SK-N-SH (cell line): ENCODE data around the gene IQUB. TPM values are rescaled to one million over a fixed set of nuclear protein-coding genes. Genes with fewer than 3 reads are reported as not detected.

Experiments used
- CTCF ChIA-PET: fragments of 300-600, 350-600 bp; formaldehyde crosslinking; extraction: SDS; loops from one replicate; lab custom pipeline; 2021; lab: Yijun Ruan, JAX
- POLR2A ChIA-PET: fragments of 350-600 bp; sonication (Branson Sonifier 250); formaldehyde crosslinking; extraction: SDS; loops from one replicate; lab custom pipeline; 2020; ENCODE audit warnings: antibody characterized with exemption, inconsistent platforms; lab: Yijun Ruan, JAX
- DNase-seq: peaks from one replicate; pipeline ENCODE4 v3.0.0; 2012
- H2AFZ ChIP-seq: fragments of 200-600 bp; sonication (generic); 2 replicates; pipeline ENCODE4 v1.8.1; 2016; ENCODE audit warnings: antibody characterized with exemption, mild to moderate bottlenecking, low read depth
- H3F3A ChIP-seq: fragments of 200-600 bp; sonication (generic); replicated peaks from 2 replicates; pipeline ENCODE3; 2016; ENCODE audit warnings: antibody characterized with exemption, mild to moderate bottlenecking; ENCODE audit not compliant: insufficient read depth
- H3K27ac ChIP-seq, 2 experiments: fragments of 200-500 bp in 1 of 2; fragments of 200-600 bp in 1 of 2; sonication (Bioruptor generic) in 1 of 2; sonication (generic), shearing (Covaris generic) in 1 of 2; 2 replicates each; pipeline versions ENCODE4 v1.5.1 to v1.6.1; 2014 to 2016; ENCODE audit warnings: low read depth in 2 of 2, inconsistent platforms in 1 of 2, low read length in 1 of 2, mild to moderate bottlenecking in 1 of 2, mixed read lengths in 1 of 2
- H3K27me3 ChIP-seq: fragments of 200-600 bp; sonication (generic), shearing (Covaris generic); 2 replicates; pipeline ENCODE4 v1.6.1; 2016; ENCODE audit warnings: mixed run types; ENCODE audit not compliant: insufficient read depth
- H3K36me3 ChIP-seq, 2 experiments: fragments of 200-500 bp in 1 of 2; fragments of 200-600 bp in 1 of 2; sonication (Bioruptor generic) in 1 of 2; sonication (generic) in 1 of 2; replicated peaks in 1 of 2; 2 replicates each; pipeline versions ENCODE3 to v1.5.1; 2014 to 2016; ENCODE audit warnings: low read length in 1 of 2, mild to moderate bottlenecking in 1 of 2; ENCODE audit not compliant: insufficient read depth in 2 of 2, control insufficient read depth in 1 of 2
- H3K4me1 ChIP-seq, 2 experiments: fragments of 200-500 bp in 1 of 2; fragments of 200-600 bp in 1 of 2; sonication (Bioruptor generic) in 1 of 2; sonication (generic), shearing (Covaris generic) in 1 of 2; 2 replicates each; pipeline versions ENCODE4 v1.5.1 to v1.6.1; 2014 to 2016; ENCODE audit warnings: low read depth in 1 of 2, low read length in 1 of 2, mixed run types in 1 of 2; ENCODE audit not compliant: insufficient read depth in 2 of 2, control insufficient read depth in 1 of 2
- H3K4me2 ChIP-seq: fragments of 200-600 bp; sonication (generic), shearing (Covaris generic); 2 replicates; pipeline ENCODE4 v1.6.1; 2017; ENCODE audit warnings: mixed run types
- H3K4me3 ChIP-seq, 2 experiments: fragments of 200-500 bp in 1 of 2; fragments of 200-600 bp in 1 of 2; sonication (Bioruptor generic) in 1 of 2; sonication (generic), shearing (Covaris generic) in 1 of 2; 2 replicates each; pipeline versions ENCODE4 v1.5.1 to v1.8.1; 2014 to 2016; ENCODE audit warnings: low read depth in 2 of 2, inconsistent platforms in 1 of 2, low read length in 1 of 2, mild to moderate bottlenecking in 1 of 2, mixed read lengths in 1 of 2, moderate library complexity in 1 of 2
- H3K79me2 ChIP-seq: fragments of 200-600 bp; sonication (generic); 2 replicates; pipeline ENCODE4 v1.8.1; 2017; ENCODE audit warnings: mild to moderate bottlenecking; ENCODE audit not compliant: insufficient read depth
- H3K9ac ChIP-seq: fragments of 200-600 bp; sonication (generic); 2 replicates; pipeline ENCODE4 v1.6.1; 2017; ENCODE audit warnings: mixed run types
- H3K9me2 ChIP-seq: fragments of 200-600 bp; sonication (generic); 2 replicates; pipeline ENCODE4 v1.6.1; 2017; ENCODE audit warnings: mixed run types
- H3K9me3 ChIP-seq: fragments of 200-600 bp; sonication (generic); 2 replicates; pipeline ENCODE4 v1.6.1; 2017; ENCODE audit warnings: mixed run types, mild to moderate bottlenecking, moderate library complexity
- H4K20me1 ChIP-seq: fragments of 200-600 bp; sonication (generic); 2 replicates; pipeline ENCODE4 v1.6.1; 2017; ENCODE audit warnings: mild to moderate bottlenecking, mixed run types; ENCODE audit not compliant: insufficient read depth
- EP300 ChIP-seq, 2 experiments: IDR thresholded peaks; 2 replicates each; pipeline versions ENCODE4 v1.4.0 to v1.6.1; 2012; ENCODE audit warnings: borderline replicate concordance in 1 of 2, low read depth in 1 of 2, low read length in 1 of 2
- EZH2phosphoT487 ChIP-seq: fragments of 200-600 bp; sonication (generic); IDR thresholded peaks from 2 replicates; pipeline ENCODE4 v1.6.1; 2017; ENCODE audit warnings: low read depth, mixed run types, mild to moderate bottlenecking, antibody characterized with exemption, moderate library complexity, borderline replicate concordance
- FOXJ3 ChIP-seq: sonication (generic); formaldehyde crosslinking; IDR thresholded peaks from 2 replicates; pipeline ENCODE4 v1.5.1; 2020; ENCODE audit warnings: mild to moderate bottlenecking, missing genetic modification reagents
- MEF2A ChIP-seq: IDR thresholded peaks from 2 replicates; pipeline ENCODE4 v1.4.0; 2012; ENCODE audit warnings: low read depth, borderline replicate concordance
- MXI1 ChIP-seq: IDR thresholded peaks from 2 replicates; pipeline ENCODE4 v1.6.1; 2012; ENCODE audit warnings: mild to moderate bottlenecking, low read depth, low read length, improper control_type of control experiment
- NFIC ChIP-seq: IDR thresholded peaks from 2 replicates; pipeline ENCODE4 v1.4.0; 2012; ENCODE audit warnings: borderline replicate concordance
- NRF1 ChIP-seq: IDR thresholded peaks from 2 replicates; pipeline ENCODE4 v1.6.1; 2012; ENCODE audit warnings: low read depth, mild to moderate bottlenecking, low read length
- RAD21 ChIP-seq: IDR thresholded peaks from 2 replicates; pipeline ENCODE4 v1.6.1; 2012; ENCODE audit warnings: mild to moderate bottlenecking, low read length
- RFX5 ChIP-seq: IDR thresholded peaks from 2 replicates; pipeline ENCODE4 v1.6.1; 2012; ENCODE audit warnings: mild to moderate bottlenecking, improper control_type of control experiment, low read length
- TAF1 ChIP-seq: IDR thresholded peaks from 2 replicates; pipeline ENCODE4 v1.6.1; 2012; ENCODE audit warnings: low read depth, mild to moderate bottlenecking, low read length, moderate library complexity, borderline replicate concordance
- TCF12 ChIP-seq: IDR thresholded peaks from 2 replicates; pipeline ENCODE4 v1.4.0; 2012
- USF1 ChIP-seq: IDR thresholded peaks from 2 replicates; pipeline ENCODE4 v1.4.0; 2012; ENCODE audit warnings: low read depth, borderline replicate concordance
- YY1 ChIP-seq: IDR thresholded peaks from 2 replicates; pipeline ENCODE4 v1.4.0; 2012; ENCODE audit warnings: low read depth, mild to moderate bottlenecking
- ZBTB33 ChIP-seq: IDR thresholded peaks from 2 replicates; pipeline ENCODE4 v1.4.0; 2012; ENCODE audit warnings: low read depth, borderline replicate concordance
- WGBS: methylation state at CpG from one replicate; pipeline ENCODE4 v1.1.6; 2017; ENCODE audit warnings: low lambda C conversion rate; 5-methylcytosine and 5-hydroxymethylcytosine counted together
- polyA plus RNA-seq, 3 experiments: library from polyadenylated mRNA; depleted of rRNA; stranded (reverse); fragments of >200 nt; gene quantifications; 2 replicates each; pipeline ENCODE4 v1.2.3, GENCODE V29; 2012
- TF ChIP-seq, protein P1 (sequence below): fragments of 150-350 bp; IDR thresholded peaks from 2 replicates; pipeline ENCODE4 v1.6.1; 2016; ENCODE audit warnings: mild to moderate bottlenecking, low read depth, low read length
- TF ChIP-seq, protein P2 (sequence below): fragments of 150-350 bp; IDR thresholded peaks from 2 replicates; pipeline ENCODE4 v1.6.1; 2017; ENCODE audit warnings: antibody characterized with exemption, low read length, low read depth, borderline replicate concordance

IQUB gene
- polyA plus RNA-seq, 1 of the 3 experiments (the other 2 are of a cell fraction), result 0.10 TPM

DNA sequence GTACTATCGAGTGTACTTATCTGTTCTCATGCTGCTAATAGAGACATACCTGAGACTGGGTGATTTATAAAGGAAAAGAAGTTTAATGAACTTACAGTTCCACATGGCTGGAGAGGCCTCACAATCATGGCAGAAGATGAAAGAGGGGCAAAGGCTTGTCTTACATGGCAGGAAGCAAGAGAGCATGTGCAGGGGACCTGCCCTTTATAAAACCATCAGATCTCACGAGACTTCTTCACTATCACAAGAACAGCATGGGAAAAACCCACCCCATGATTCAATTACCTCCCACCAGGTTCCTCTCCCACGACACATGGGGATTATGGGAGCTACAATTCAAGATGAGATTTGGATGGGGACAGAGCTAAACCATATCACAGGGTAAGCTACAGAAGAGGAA lies 18.8 kb upstream of the IQUB start:
- Histone ChIP-seq H3K9ac (no peak overlapping the region), H3K27me3 (no peaks in the 10 kb centered on the region), H3F3A (peaks cover 6% of the 10 kb centered on the region), H3K36me3 (peaks cover 39 to 43% of the 10 kb centered on the region in 2 experiments), H3K4me3 (no peak overlapping the region), H3K4me2 (no peak overlapping the region), H3K9me2 (no peaks in the 10 kb centered on the region), H3K4me1 (peaks cover 6 to 12% of the 10 kb centered on the region in 2 experiments), H3K27ac (no peak overlapping the region), H3K79me2 (peaks cover 55% of the 10 kb centered on the region), H3K9me3 (no peaks in the 10 kb centered on the region), H4K20me1 (no peaks in the 10 kb centered on the region), H2AFZ (no peak overlapping the region)
- CTCF ChIA-PET, result interaction anchor here (1.1 kb wide), 1 partner anchor 16 kb away, joined by 3 read pairs; no protein-coding TSS in a partner anchor
- no peak for DNase-seq
- WGBS, result 85% methylated on average over 3 of the region's 3 CpGs
- POLR2A ChIA-PET, result no interaction called here
- TF ChIP-seq MEF2A, result no peak
- TF ChIP-seq USF1, result no peak
- no peak for TF ChIP-seq EZH2phosphoT487
- no peak for TF ChIP-seq MXI1
- TF ChIP-seq EP300 (IDR thresholded peaks at IDR 0.05; ENCODE audit: borderline replicate concordance in 1 of 2, low read depth in 1 of 2, low read length in 1 of 2), result no peak
- no peak for TF ChIP-seq RAD21
- TF ChIP-seq RFX5, result no peak
- TF ChIP-seq ZBTB33, result no peak
- TF ChIP-seq NFIC, result no peak
- TF ChIP-seq TAF1, result no peak
- TF ChIP-seq, protein P1, sequence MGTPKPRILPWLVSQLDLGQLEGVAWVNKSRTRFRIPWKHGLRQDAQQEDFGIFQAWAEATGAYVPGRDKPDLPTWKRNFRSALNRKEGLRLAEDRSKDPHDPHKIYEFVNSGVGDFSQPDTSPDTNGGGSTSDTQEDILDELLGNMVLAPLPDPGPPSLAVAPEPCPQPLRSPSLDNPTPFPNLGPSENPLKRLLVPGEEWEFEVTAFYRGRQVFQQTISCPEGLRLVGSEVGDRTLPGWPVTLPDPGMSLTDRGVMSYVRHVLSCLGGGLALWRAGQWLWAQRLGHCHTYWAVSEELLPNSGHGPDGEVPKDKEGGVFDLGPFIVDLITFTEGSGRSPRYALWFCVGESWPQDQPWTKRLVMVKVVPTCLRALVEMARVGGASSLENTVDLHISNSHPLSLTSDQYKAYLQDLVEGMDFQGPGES, result no peak
- no peak for TF ChIP-seq FOXJ3 (CRISPR knock-in tag)
- TF ChIP-seq, protein P2, sequence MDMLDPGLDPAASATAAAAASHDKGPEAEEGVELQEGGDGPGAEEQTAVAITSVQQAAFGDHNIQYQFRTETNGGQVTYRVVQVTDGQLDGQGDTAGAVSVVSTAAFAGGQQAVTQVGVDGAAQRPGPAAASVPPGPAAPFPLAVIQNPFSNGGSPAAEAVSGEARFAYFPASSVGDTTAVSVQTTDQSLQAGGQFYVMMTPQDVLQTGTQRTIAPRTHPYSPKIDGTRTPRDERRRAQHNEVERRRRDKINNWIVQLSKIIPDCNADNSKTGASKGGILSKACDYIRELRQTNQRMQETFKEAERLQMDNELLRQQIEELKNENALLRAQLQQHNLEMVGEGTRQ, result no peak
- no peak for TF ChIP-seq YY1
- no peak for TF ChIP-seq TCF12
- no peak for TF ChIP-seq NRF1
